Umbilical cord (tissue), 2 donors: ENCODE data around the gene RET. TPM values are rescaled to one million over a fixed set of nuclear protein-coding genes. Genes with fewer than 3 reads are reported as not detected.

Experiments
- DNase-seq: peaks from one replicate; pipeline ENCODE4 v3.0.0-alpha.2; 2015; ENCODE audit warnings: low spot score
- total RNA-seq: library from RNA; depleted of rRNA; stranded (reverse); fragments of >200 nt; gene quantifications from one replicate; pipeline ENCODE4 v1.2.3, GENCODE V29; 2014; ENCODE audit warnings: low replicate concordance; ENCODE audit not compliant: insufficient read depth

The RET gene
- total RNA-seq, 1 donor from 2014 or later, result 4.3 TPM

GRCh38 chr10:43166207-43166879, 89.5 kb downstream of the RET start:
- DNase-seq, result no peak

DNA sequence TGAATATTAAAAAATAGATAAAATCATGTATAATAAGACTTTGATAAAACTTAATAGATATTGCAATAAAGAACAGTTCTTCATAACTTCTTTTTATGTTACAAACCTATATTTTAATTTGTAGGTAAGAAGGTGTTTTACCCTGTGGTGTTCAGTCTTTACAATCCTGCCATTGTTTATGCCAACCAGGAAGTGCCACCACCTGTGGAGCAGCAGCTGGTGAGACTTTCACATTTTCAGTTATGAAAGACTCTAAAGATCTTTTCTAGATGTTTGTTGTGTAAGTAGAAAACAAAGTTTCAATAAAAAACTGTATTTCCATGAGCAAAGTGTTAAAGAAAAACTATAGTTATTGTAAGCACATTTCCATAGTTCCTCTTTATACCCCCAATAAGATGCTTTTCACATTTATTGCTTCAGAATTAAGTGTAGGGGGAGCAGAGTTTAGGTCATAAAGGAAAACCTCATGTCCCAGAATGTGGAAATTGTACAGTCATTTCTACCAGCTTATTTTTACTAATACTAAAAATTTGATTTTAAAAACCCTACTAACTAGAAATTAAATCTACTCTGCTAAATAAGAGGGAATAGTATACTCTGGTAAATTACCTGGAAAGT, 90.1 kb downstream of the RET start:
- DNase-seq, result no peak

DNA sequence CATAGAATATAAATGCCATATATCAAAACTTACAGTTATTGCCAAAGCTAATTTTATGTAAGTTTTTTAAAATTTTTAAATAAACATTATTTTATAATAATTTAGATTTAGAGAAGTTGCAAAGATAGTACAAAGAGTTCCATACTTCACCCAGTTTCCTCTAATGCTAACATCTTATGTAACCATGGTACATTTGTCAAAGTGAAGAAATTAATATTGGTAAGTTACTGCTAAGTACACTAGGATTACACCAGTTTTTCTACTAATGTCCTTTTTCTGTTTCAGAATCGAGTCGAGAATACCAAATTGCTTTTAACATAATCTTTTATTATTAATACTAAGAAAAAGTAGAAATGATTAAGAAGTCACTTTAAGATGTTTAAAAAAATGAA, 90.6 kb downstream of the RET start:
- DNase-seq, result no peak

DNA sequence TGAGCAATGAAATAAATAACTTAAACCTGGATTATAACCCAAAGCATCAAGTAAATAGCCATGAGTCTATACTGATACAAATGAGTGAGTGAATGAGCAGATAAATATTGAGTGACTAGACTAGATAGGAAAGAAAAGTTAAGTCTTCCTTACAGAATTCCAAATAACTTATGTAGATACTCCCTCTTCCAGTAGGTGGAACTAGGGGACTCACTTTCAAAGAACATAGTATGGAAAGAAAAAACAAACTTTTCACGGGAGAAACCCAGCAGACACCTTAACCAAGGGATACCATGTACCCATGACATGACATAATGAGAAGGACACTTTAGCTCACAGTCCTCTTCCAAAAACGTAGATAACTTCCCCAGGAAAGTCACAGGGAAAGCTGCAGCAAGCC, 93.6 kb downstream of the RET start:
- DNase-seq, result no peak

GRCh38 chr10:43172645-43173044, 95.8 kb downstream of the RET start:
- no peak for DNase-seq

- no peak for DNase-seq
These were observed 96.3 kb downstream of the RET start for GRCh38 chr10:43173120-43173519.

- DNase-seq, result no peak
These were observed 98.1 kb downstream of the RET start for GRCh38 chr10:43174969-43175368.

DNA sequence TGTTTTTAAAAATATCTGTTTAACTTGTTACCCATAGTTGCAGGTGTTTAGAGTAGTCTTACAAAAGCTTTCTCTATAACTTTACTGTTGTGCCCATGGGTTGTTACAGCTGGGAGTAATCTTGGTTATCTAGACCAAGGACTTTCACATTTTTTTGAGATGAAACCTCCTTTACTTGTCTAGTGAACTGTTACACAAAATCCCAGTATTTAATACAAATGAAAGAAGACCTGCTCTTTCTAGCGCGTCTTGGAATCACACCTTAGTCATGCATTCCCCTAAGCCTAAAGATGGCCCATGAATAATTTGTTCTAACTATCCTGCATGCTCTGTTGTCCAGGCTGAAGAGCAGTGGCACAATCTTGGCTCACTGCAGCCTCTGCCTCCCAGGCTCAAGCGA, 99.4 kb downstream of the RET start:
- DNase-seq, result no peak

GRCh38 chr10:43177595-43177994, 100.7 kb downstream of the RET start:
- no peak for DNase-seq

Other genes starting within 250 kb of the RET start
- 65.5 TPM for gene CSGALNACT2, start 61.4 kb downstream of the RET start, total RNA-seq
- gene RASGEF1A, start 190.0 kb downstream of the RET start, total RNA-seq, result 12.5 TPM